Fibroblast of villous mesenchyme (primary cell): Measurements from ENCODE around the gene MXD3. TPM values are rescaled to one million over a fixed set of nuclear protein-coding genes. Genes with fewer than 3 reads are reported as not detected.
"Not testable (repeated sequence)": the region's sequence is repeated elsewhere in the genome, so short reads cannot be mapped to it uniquely, and the experiment has no call there.

ENCODE experiments used
- DNase-seq: peaks from one replicate; pipeline ENCODE4 v3.0.0-alpha.2; 2010; ENCODE audit warnings: low read depth
- H3K4me3 ChIP-seq: 2 replicates; pipeline ENCODE4 v1.5.1; 2011; ENCODE audit warnings: low read depth, mild to moderate bottlenecking, low read length
- total RNA-seq: library from RNA; depleted of rRNA; stranded (reverse); fragments of >200 nt; gene quantifications from 2 replicates; pipeline ENCODE4 v1.2.3, GENCODE V29; 2012
- TF ChIP-seq, protein P1 (sequence below): IDR thresholded peaks from 2 replicates; pipeline ENCODE4 v1.5.1; 2012; ENCODE audit warnings: low read depth, mild to moderate bottlenecking, low read length; ENCODE audit not compliant: insufficient read depth

Gene MXD3
- total RNA-seq, 1 donor, result 9.1 TPM

DNA sequence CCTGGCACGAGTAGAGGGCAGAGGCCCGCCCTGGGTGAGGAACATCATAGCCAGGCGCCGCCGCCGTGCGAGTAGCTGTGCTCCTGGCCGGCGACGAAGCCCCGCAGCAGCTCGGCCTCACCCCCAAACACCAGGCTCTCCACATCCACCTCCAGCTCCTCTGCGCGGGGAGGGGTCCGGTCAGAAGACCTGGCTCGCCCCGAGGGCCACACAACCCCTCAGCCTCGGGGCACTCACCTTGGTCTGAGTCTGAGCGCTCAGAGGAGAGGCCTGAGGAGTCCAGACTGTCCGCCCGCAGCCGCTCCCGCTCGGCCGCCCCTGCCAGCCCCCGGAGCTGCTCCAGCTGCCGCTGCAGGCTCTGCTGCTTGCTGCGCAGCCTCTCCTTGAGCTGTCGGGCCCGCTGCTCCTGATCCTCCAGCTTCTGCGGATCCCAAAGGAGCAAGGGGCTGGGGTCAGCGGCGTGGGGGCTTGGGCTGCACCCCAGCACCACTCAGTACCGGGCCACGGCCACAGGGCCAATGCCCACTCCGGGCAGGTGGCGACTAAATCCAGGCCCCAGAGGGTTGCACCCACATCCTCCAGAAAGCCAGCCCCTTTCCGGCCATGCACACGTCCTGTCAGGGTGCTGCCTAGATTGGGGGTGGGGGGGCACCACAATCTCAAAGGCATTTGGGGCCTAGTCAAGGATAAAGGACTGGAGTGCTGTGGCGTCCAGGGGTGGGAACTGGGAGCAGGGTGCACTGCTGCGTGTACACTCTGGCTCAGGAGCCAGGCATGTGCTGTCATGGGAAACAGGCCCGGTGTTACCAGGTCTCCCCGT, 3.9 kb downstream of the MXD3 start:
- H3K4me3 ChIP-seq, result no peak overlapping the region
- DNase-seq, result no peak
- TF ChIP-seq, protein P1, sequence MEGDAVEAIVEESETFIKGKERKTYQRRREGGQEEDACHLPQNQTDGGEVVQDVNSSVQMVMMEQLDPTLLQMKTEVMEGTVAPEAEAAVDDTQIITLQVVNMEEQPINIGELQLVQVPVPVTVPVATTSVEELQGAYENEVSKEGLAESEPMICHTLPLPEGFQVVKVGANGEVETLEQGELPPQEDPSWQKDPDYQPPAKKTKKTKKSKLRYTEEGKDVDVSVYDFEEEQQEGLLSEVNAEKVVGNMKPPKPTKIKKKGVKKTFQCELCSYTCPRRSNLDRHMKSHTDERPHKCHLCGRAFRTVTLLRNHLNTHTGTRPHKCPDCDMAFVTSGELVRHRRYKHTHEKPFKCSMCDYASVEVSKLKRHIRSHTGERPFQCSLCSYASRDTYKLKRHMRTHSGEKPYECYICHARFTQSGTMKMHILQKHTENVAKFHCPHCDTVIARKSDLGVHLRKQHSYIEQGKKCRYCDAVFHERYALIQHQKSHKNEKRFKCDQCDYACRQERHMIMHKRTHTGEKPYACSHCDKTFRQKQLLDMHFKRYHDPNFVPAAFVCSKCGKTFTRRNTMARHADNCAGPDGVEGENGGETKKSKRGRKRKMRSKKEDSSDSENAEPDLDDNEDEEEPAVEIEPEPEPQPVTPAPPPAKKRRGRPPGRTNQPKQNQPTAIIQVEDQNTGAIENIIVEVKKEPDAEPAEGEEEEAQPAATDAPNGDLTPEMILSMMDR, result no peak

DNA sequence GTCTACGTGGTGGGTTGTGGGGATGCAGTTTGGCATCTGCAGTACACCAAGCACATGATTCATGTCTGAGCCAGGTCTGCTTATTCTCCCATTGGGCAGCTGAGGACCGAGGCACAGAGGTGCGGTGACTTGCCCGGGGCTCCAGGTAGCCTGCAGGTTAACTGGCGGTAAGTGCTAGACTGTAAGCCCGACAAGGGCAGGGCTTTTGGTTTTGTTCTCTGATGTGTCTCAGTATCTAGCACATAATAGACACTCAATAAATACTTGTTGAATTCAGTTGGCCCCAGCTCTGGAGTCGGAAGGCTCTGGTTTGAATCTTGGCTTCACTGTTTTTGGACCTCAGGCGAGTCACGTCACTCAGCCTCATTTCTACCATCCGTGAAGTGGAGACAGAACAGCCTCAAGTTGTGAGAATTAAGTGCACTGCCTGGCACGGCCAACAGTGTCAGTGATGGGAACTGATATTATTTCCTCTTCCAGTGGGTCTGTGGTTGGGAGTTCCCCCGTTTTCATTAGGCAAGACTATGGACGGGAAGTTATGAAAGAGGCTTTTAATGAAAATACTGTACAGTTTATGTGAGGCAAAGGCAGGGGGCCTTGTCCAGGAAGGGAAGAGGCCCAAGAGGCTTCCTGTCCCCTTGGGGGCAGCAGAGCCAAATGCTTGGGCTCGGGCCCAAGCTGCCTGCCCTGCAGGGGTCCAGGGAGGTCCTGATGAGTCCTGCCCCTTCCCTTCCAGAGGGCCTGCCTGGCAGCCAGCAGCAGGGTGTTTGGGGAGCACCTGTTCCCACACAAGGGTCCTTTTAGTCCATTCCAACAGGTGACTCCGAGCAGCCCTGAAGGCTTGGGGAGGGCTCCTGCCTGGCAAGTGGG, 4.8 kb downstream of the MXD3 start:
- TF ChIP-seq, protein P1, result no peak
- DNase-seq, result no peak
- H3K4me3 ChIP-seq, result no peak overlapping the region

DNA sequence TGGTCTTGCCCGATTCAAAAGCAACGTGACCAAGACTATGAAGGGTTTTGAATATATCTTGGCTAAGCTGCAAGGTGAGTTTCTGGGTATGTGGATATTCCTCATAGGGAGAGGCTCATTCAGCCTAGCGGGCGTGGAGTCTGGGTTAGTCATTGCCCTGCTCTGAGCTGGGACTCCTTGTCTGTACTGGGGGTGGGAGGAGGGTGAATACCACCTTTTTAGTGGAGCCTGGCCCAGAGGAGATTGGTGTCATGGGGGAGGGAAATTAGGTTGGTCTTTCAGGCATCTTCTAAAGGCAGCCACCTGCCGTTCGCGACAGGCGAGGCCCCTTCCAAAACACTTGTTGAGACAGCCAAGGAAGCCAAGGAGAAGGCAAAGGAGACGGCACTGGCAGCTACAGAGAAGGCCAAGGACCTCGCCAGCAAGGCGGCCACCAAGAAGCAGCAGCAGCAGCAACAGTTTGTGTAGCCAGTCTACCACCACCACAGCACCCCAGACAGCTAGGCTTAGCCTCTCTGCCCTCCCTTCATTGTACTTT, 5.5 kb downstream of the MXD3 start:
- DNase-seq, H3K4me3 ChIP-seq: not testable (repeated sequence)

DNA sequence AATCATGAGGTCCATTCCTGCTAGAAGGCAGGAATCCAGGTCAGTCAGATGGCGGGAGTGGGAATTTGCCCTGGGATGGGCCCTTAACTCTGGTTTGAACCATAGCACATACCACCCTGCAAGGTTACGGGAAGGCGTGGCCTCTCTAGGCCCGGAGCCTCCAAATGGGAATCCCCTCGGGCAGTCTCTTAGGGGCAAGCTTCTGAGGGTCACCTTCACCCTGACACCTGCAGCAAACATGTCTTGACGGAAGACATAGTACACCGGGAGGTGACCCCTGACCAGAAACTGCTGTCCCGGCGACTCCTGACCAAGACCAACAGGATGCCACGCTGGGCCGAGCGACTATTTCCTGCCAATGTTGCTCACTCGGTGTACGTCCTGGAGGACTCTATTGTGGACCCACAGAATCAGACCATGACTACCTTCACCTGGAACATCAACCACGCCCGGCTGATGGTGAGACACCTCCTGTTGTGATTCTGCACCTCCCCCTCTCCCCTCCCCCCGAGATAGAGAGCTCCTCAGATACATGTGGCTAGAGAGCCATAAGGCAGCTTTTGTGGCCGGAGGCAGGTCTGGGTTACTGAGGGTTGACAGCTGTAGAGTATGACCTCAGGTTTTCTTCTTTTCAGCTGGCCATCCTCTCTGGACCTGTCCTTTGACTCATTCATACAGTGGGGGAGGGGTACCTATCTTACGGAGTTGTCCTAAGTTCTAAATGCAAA, 7.1 kb downstream of the MXD3 start:
- DNase-seq, result no peak
- TF ChIP-seq, protein P1, result no peak
- peak overlapping the region; percentile 91 for H3K4me3 ChIP-seq

DNA sequence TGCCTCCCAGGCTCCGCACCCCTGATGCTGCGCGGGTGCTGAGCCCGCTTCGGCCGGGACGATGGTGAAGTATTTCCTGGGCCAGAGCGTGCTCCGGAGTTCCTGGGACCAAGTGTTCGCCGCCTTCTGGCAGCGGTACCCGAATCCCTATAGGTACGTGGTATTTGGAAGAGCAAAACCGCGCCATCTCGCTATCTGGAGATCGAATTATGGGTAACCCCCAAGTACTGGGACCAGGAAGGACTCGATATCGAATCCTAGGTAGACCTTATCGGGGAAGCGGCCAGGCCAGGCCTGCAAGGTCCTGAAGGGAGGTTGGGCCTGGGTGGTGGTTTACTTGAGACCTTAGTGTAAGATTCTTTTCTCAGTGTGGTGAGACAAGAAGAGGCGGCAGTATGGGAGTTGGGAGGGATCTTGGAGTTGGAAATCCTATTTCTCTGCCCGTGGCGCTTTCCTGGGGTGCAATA, 7.7 kb downstream of the MXD3 start:
- TF ChIP-seq, protein P1, result no peak
- H3K4me3 ChIP-seq, result peak overlapping the region; percentile 91
- no peak for DNase-seq

DNA sequence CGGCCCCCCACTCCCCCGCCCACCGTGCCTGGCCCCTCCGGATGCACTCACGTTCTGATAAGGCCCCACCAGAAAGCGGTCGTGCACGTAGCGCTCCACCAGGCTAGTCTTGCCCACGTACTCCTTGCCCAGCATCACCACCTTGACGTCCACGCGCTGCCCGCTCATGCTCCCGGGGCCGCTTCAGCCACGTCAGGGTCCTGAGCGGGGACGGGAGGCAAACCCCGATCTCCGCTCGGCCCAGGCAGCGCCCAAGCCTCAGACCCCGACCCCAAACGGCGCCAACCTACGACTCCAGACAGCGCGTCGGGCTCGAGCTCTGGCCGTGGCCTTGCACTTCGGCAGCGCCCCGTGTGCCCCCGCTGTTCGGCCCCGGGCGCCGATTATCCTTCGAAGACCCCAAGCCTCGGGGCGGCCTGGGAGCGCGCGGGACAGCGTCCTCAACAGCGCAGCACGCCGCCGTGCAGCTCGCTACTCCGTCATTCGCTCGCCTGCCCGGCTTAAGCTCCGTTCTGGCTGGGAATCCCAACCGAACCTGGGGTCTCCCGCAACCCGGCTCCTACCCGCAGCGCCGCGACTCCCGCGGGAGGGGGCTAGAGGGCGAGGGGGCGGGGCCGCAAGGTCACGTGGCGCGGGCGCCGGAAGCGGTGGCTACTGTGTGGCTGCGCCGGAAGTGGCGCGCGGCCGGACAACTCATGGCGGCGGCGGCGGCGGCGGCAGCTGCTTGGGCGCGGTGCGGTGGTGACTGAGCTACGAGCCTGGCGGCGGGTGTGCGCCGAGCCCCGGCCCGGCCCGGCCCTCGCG, 8.4 kb downstream of the MXD3 start, which contains the start of the genes PRELID1 and RAB24:
Gene PRELID1, plus strand, starts transcription at position 679 of the 804 bp plus-strand sequence. CDS start 187 bp downstream, outside the sequence.
Gene RAB24, minus strand, starts transcription at position 599 of the 804 bp plus-strand sequence. Its CDS starts 431 bp downstream, at position 168.
- TF ChIP-seq, protein P1, result peak; percentile 25
- H3K4me3 ChIP-seq, result peak within 1 kb of the TSS; percentile 91
- peak; percentile 85 for DNase-seq
